ENCODE results near the gene PTPN18.

GRCh38 chr2:130374587-130375290 lies 18.9 kb downstream of the PTPN18 start:
- TF ChIP-seq SP1 (IDR thresholded peaks at IDR 0.05) (no peak), TARDBP (IDR thresholded peaks at IDR 0.05) (no peak), FOXM1 (IDR thresholded peaks at IDR 0.05; ENCODE audit: borderline replicate concordance) (no peak), BHLHE40 (IDR thresholded peaks at IDR 0.05; ENCODE audit: borderline replicate concordance) (no peak), FOXA1 (IDR thresholded peaks at IDR 0.05) (no peak), FOXK2 (IDR thresholded peaks at IDR 0.05) (no peak)

Measured in HEK293T (cell line).